NCI-H460 (cell line): ENCODE results near the gene USP31. TPM values are rescaled to one million over a fixed set of nuclear protein-coding genes. Genes with fewer than 3 reads are reported as not detected.

Experiments
- DNase-seq: peaks from one replicate; pipeline ENCODE4 v3.0.0-alpha.2; 2016; ENCODE audit warnings: low read depth; ENCODE audit errors: extremely low read depth
- polyA plus RNA-seq: library from polyadenylated mRNA; depleted of rRNA; stranded (reverse); fragments of >200 nt; gene quantifications from 2 replicates; pipeline ENCODE4 v1.2.3, GENCODE V29; 2014; cell fraction: nucleus; rRNA removed
- total RNA-seq: library from RNA; depleted of rRNA; stranded (reverse); fragments of >200 nt; shearing (Covaris generic); gene quantifications from 2 replicates; pipeline ENCODE4 v1.2.3, GENCODE V29; 2014; rRNA removed

The USP31 gene
- total RNA-seq: 7.5 and 8.5 TPM in 2 replicates
- polyA plus RNA-seq: 4.9 and 7.0 TPM in 2 replicates

GRCh38 chr16:23149267-23149992 is at the start of gene USP31:
TSS of gene USP31 (minus strand) at chr16:23149452. CDS start at chr16:23149270, 182 bp downstream.
- DNase-seq: peak; percentile 94

GRCh38 chr16:23196539-23196938 is 47.3 kb upstream of the USP31 start:
- DNase-seq: no peak

- DNase-seq: no peak
These were observed 46.2 kb upstream of the USP31 start for GRCh38 chr16:23195366-23195978.

GRCh38 chr16:23194497-23195221 is 45.4 kb upstream of the USP31 start:
- no peak for DNase-seq

GRCh38 chr16:23188911-23189310 is 39.7 kb upstream of the USP31 start:
- DNase-seq: no peak

GRCh38 chr16:23187341-23187740 is 38.1 kb upstream of the USP31 start:
- DNase-seq: no peak

GRCh38 chr16:23186171-23186570 is 36.9 kb upstream of the USP31 start:
- no peak for DNase-seq

- no peak for DNase-seq
These were observed 36.4 kb upstream of the USP31 start for GRCh38 chr16:23185656-23186055.

- no peak for DNase-seq
These were observed 34.3 kb upstream of the USP31 start for GRCh38 chr16:23183543-23183862.

- DNase-seq: no peak
These were observed 33.7 kb upstream of the USP31 start, which contains the start of gene SCNN1G for GRCh38 chr16:23182679-23183542. TSS of gene SCNN1G (plus strand) at chr16:23182745. CDS start at chr16:23186272, 3,527 bp downstream.

GRCh38 chr16:23182206-23182678 is 33.0 kb upstream of the USP31 start:
- peak; percentile 59 for DNase-seq

GRCh38 chr16:23181506-23181905 is 32.3 kb upstream of the USP31 start:
- DNase-seq: no peak

GRCh38 chr16:23175651-23176050 is 26.4 kb upstream of the USP31 start:
- DNase-seq: no peak

GRCh38 chr16:23174622-23175021 is 25.4 kb upstream of the USP31 start:
- peak; percentile 15 for DNase-seq

GRCh38 chr16:23172994-23173393 is 23.7 kb upstream of the USP31 start:
- no peak for DNase-seq

GRCh38 chr16:23172583-23172982 is 23.3 kb upstream of the USP31 start:
- no peak for DNase-seq

GRCh38 chr16:23164736-23165135 is 15.5 kb upstream of the USP31 start:
- DNase-seq: no peak

GRCh38 chr16:23163921-23164320 is 14.7 kb upstream of the USP31 start:
- no peak for DNase-seq

GRCh38 chr16:23160574-23160973 is 11.3 kb upstream of the USP31 start:
- DNase-seq: no peak

GRCh38 chr16:23160082-23160481 is 10.8 kb upstream of the USP31 start:
- no peak for DNase-seq
